Measurements from ENCODE around the gene KCNQ1OT1.

Gene KCNQ1OT1

DNA sequence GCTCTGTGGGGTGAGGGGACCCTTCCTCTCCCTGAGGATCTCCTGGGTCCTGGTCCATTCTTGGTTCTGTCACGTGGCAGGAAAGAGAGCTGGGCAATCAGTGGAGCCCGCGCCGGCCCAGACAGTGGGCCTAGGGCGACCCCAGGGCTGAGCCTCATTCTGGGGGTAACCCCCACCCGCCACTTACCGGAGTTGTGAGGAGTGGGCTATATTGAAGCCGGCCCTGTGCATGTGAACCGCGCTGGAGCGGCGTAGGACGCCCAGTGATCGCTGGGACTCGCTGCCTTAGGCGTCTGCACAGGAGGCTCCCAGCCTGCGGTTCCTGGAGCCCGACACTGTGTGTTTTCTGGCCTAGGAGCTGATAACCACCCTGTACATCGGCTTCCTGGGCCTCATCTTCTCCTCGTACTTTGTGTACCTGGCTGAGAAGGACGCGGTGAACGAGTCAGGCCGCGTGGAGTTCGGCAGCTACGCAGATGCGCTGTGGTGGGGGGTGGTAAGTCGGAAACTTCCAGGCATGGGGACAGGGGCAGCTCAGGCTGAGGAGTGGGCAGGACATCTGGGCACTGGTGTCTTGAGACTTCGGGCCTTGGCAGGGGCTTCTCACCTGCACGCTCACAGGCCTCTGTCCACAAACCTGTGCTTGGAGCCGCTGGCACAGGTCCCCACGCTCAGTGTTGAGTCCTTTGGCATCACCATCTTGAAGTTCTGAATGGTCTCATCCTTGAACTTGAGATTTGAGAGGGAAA is 127.1 kb downstream of the KCNQ1OT1 start:
- no peak overlapping the region for H2AFZ ChIP-seq (ENCODE audit: low read depth, low read length)
- peaks cover 8% of the 10 kb centered on the region for H3K9me3 ChIP-seq (ENCODE audit: low read length)
- H3K27me3 ChIP-seq (ENCODE audit: insufficient read depth, low read length), result peaks cover 2% of the 10 kb centered on the region
- no peaks in the 10 kb centered on the region for H3K4me1 ChIP-seq (ENCODE audit: insufficient read depth, low read length)
- H3K36me3 ChIP-seq (ENCODE audit: insufficient read depth, low read length), result no peaks in the 10 kb centered on the region
- H3K4me3 ChIP-seq (ENCODE audit: low read length), result no peak overlapping the region

DNA sequence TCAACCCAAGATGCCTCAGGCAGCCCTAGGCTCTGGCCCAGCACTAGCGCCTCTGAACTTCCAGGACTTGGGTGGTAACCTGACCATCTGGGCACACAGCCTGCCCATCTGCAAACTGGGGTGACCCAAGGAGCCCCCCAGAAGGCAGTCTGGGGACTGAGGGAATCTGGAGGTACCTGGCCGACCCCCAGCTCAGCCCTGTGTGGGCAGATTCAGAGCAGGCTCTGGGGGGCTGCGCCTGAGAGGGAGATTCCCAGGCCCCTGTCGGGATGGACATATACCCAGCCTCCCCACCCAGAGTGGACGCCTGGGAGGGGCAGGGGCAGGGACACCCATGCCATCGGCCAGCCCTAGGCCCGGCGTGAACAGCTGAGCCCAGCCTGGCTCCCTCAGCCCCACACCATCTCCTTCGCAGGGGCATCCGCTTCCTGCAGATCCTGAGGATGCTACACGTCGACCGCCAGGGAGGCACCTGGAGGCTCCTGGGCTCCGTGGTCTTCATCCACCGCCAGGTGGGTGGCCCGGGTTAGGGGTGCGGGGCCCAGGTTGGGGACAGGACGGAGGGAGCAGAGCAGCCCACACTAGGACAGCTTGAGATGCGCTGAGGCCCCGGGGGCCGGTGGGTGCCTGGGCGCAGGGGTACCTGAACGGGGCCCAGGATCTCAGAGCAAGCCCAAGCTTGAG is 128.1 kb downstream of the KCNQ1OT1 start:
- no peaks in the 10 kb centered on the region for H3K4me1 ChIP-seq (ENCODE audit: insufficient read depth, low read length)
- peaks cover 1% of the 10 kb centered on the region for H3K27me3 ChIP-seq (ENCODE audit: insufficient read depth, low read length)
- no peaks in the 10 kb centered on the region for H3K36me3 ChIP-seq (ENCODE audit: insufficient read depth, low read length)
- no peak overlapping the region for H2AFZ ChIP-seq (ENCODE audit: low read depth, low read length)
- no peak overlapping the region for H3K4me3 ChIP-seq (ENCODE audit: low read length)
- peaks cover 8% of the 10 kb centered on the region for H3K9me3 ChIP-seq (ENCODE audit: low read length)

DNA sequence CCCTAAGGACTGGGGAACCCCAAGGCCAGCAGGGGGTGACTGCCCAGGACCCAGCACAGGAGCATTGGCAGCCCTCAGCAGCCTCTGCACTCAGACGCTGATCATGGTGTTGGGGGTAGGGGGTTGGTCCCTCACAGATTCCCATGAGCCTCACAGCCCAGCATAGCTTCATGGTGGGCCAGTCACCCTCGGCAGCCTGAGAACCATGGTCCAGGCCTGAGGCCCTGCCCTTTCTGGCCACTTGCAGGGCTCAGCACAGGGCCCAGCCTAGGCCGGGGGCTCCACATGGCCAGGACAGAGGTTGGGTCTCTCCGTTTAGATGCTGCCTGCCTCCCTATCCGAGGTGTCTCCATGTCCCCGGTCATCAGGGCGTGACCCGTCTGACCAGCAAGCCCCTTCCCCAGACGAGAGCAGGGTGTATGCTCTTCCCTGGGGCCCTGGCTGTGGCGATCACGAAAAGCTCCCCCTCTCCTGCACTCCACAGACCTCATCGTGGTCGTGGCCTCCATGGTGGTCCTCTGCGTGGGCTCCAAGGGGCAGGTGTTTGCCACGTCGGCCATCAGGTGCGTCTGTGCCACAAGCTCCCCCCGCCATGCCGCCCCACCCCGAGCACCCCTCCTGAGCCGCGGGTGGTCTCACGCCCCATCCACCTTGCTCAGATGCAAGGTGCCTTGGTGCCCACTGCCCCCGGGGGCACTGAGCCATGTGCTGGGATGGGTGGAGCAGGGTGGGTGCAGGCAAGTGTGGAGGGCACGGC is 128.8 kb downstream of the KCNQ1OT1 start:
- no peak overlapping the region for H3K4me3 ChIP-seq (ENCODE audit: low read length)
- peaks cover 8% of the 10 kb centered on the region for H3K9me3 ChIP-seq (ENCODE audit: low read length)
- no peaks in the 10 kb centered on the region for H3K27me3 ChIP-seq (ENCODE audit: insufficient read depth, low read length)
- no peaks in the 10 kb centered on the region for H3K36me3 ChIP-seq (ENCODE audit: insufficient read depth, low read length)
- no peaks in the 10 kb centered on the region for H3K4me1 ChIP-seq (ENCODE audit: insufficient read depth, low read length)
- H2AFZ ChIP-seq (ENCODE audit: low read depth, low read length), result no peak overlapping the region

DNA sequence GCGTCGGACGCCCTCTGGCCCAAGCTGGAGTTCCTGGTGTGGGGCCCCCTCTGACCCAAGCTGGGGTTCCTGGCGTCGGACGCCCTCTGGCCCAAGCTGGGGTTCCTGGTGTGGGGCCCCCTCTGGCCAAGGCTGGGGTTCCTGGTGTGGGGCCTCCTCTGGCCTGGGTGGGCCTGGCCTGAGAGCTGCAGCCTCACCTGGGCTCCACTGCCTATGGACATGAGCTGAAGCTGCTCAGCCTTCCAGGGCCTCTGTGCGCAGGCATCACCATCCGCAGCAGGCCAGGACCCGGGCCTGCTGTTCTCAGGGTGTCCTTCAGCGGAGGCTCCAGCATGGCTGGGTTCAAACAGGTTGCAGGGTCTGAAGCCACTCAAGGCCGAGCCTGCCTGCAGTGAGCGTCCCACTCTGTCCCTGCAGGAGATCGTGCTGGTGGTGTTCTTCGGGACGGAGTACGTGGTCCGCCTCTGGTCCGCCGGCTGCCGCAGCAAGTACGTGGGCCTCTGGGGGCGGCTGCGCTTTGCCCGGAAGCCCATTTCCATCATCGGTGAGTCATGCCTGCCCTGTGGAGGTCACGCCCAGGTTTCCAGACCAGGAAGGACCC is 129.5 kb downstream of the KCNQ1OT1 start:
- Histone ChIP-seq H3K4me1 (ENCODE audit: insufficient read depth, low read length) (no peaks in the 10 kb centered on the region), H3K9me3 (ENCODE audit: low read length) (peaks cover 8% of the 10 kb centered on the region), H3K27me3 (ENCODE audit: insufficient read depth, low read length) (no peaks in the 10 kb centered on the region), H3K36me3 (ENCODE audit: insufficient read depth, low read length) (no peaks in the 10 kb centered on the region), H2AFZ (ENCODE audit: low read depth, low read length) (no peak overlapping the region), H3K4me3 (ENCODE audit: low read length) (no peak overlapping the region)

DNA sequence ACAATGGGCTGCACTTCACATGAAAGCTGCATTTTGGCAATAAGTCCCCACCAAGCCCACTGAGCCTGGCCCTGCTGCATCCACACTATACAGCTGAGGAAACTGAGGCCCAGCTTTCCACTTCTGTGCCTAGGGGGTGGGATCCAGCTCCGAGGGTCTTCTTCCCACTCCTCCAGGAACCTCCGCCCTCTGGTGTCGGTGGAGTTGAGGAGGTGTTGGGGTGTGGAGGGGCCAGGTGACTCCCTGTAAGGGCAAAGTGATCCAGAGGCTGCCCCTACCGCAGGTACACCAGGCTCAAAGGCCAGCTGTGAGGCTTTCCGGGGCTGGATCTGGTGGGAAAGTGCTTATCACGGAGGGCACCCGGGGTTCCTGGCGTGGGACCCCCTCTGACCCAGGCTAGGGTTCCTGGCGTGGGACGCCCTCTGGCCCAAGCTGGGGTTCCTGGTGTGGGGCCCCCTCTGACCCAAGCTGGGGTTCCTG is 130.0 kb downstream of the KCNQ1OT1 start:
- H3K4me3 ChIP-seq (ENCODE audit: low read length), result no peak overlapping the region

DNA sequence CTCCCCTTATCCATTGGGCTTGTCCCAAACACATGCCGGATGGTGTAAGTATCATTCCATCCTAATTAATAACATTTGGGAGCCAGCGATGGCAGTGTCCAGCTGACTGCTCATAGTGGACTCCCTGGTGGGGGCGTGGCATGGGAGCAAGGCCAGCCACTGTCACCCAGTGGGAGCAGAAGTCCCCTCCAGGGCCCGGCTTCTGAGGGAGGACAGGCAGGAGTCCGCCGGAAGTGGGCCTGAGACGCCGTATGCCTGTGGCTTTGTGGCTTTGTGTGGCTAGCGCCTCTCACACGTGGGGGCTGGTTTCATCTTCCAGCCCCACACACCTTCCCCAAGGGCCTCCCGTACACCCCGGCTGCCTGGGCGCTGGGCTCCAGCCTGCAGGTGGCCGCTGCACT is 130.5 kb downstream of the KCNQ1OT1 start:
- no peak overlapping the region for H2AFZ ChIP-seq (ENCODE audit: low read depth, low read length)
- no peaks in the 10 kb centered on the region for H3K36me3 ChIP-seq (ENCODE audit: insufficient read depth, low read length)
- H3K4me1 ChIP-seq (ENCODE audit: insufficient read depth, low read length), result no peaks in the 10 kb centered on the region

More for the DNA sequence above, 130.0 kb downstream of the KCNQ1OT1 start:
- Histone ChIP-seq H3K27me3 (ENCODE audit: insufficient read depth, low read length) (no peaks in the 10 kb centered on the region), H3K4me1 (ENCODE audit: insufficient read depth, low read length) (no peaks in the 10 kb centered on the region), H2AFZ (ENCODE audit: low read depth, low read length) (no peak overlapping the region), H3K36me3 (ENCODE audit: insufficient read depth, low read length) (no peaks in the 10 kb centered on the region), H3K9me3 (ENCODE audit: low read length) (peaks cover 8% of the 10 kb centered on the region)

DNA sequence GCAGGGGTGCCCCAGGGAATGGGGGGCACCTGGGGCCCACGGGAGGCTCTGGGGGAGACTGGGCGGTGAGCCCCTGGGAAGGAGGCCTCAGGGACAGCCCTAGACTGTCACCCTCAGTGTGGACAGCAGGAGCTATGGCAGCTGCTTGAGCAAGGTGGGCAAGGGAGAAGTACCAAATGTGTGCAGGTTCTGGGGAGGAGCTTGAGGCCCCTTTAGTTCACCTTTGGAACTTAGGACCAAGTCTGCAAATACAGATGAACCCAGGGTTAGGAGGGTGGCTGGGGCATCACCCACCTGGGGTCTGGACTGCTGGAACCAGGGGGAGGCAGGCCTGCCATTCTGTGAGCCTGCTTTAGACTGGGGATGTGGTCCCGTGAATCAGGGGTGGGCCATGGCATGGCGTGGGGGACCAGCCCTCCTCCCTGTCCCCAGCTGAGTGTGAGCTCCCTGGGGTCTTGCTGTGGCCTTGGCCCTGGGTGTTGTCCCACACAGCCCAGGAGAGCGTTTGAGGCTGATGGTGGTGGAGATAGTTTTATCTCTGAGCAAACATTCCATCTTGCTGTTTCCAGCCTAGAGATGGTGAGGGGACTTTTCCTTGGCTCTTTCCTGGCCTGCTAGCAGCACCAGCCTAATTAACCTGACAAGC is 132.6 kb downstream of the KCNQ1OT1 start:
- H2AFZ ChIP-seq (ENCODE audit: low read depth, low read length), result no peak overlapping the region
- H3K27me3 ChIP-seq (ENCODE audit: insufficient read depth, low read length), result no peaks in the 10 kb centered on the region
- peaks cover 8% of the 10 kb centered on the region for H3K9me3 ChIP-seq (ENCODE audit: low read length)
- H3K36me3 ChIP-seq (ENCODE audit: insufficient read depth, low read length), result no peaks in the 10 kb centered on the region
- H3K4me1 ChIP-seq (ENCODE audit: insufficient read depth, low read length), result no peaks in the 10 kb centered on the region
- H3K4me3 ChIP-seq (ENCODE audit: low read length), result no peak overlapping the region

More for the DNA sequence above, 130.5 kb downstream of the KCNQ1OT1 start:
- peaks cover 8% of the 10 kb centered on the region for H3K9me3 ChIP-seq (ENCODE audit: low read length)
- H3K4me3 ChIP-seq (ENCODE audit: low read length), result no peak overlapping the region
- H3K27me3 ChIP-seq (ENCODE audit: insufficient read depth, low read length), result no peaks in the 10 kb centered on the region

DNA sequence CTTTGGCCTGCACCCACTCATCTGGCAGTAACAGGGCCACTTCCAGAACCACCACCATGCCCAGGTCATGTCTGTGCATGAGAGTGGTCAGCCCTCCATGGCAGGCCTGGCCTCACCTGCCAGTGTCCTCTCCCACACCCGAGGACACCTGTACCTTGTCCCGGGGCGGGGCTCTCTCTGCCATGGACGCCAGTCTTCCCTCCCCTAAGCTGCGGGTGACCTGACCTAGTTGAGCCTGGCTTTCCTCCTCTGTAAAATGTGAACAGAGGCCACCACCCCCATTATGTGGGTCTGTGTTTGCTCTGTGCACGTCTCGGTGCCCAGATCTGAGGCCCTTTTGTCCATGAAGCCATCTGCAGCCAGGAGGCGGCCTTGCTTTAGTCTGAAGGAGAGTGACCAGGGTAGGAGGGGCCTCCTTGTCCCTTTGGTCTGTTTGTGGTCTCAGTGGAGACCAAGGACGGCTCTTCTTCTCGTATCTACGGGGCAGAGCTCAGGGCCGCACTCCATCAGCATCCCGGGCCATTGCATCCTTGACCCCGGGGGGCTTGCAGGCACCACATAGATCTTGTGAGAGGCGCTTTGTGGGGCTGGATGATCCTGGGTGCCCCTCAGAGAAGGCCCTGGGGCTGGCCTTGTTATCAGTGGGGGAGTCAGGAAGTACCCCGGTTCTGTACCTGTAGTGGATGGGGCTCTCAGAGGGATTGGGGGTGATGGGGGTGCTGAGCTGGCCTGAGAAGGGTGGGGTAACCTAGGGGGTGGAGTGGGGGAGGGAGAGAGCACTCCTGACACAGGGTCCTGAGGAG is 133.4 kb downstream of the KCNQ1OT1 start:
- H3K9me3 ChIP-seq (ENCODE audit: low read length), result peaks cover 6% of the 10 kb centered on the region
- no peaks in the 10 kb centered on the region for H3K27me3 ChIP-seq (ENCODE audit: insufficient read depth, low read length)
- H3K4me1 ChIP-seq (ENCODE audit: insufficient read depth, low read length), result no peaks in the 10 kb centered on the region
- no peak overlapping the region for H2AFZ ChIP-seq (ENCODE audit: low read depth, low read length)
- H3K36me3 ChIP-seq (ENCODE audit: insufficient read depth, low read length), result no peaks in the 10 kb centered on the region
- H3K4me3 ChIP-seq (ENCODE audit: low read length), result no peak overlapping the region

DNA sequence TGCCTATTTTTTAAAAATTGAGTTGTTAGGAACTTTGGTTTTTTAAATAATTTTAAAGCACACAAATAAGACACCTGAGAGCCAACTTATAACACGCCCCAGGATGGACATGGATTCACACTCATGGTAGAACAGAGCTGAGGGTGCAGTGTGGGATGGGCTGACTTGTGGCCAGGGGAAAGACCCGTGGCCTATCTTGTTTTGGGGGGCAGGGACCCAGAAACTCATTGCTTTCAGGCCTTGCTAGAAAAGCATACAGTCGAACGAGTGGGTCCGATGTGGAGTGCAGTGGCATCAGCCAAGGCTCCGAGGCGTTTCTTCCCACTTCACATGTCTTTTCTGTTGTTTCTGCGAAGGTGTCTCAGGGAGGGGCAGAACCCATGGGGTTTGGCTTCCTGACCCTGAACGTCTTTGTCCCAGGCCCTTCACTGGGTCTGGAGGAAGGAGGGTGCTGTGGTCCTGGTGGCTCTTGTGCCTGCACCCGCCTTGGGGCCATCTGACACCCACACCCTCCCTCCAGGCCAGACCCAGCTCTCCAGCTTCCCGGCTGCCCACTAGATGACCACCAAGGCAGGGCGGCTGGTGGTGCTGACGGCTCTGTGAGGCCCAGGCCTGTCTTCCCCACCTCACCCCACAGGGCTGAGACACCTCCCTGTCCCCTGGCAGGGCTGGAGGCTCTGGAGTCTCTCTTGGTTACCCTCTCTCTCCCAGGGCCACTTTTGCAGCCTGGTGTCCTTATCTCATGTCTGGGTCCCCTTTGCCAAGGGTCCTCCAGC is 134.2 kb downstream of the KCNQ1OT1 start:
- H3K36me3 ChIP-seq (ENCODE audit: insufficient read depth, low read length), result no peaks in the 10 kb centered on the region
- H3K4me3 ChIP-seq (ENCODE audit: low read length), result no peak overlapping the region
- no peaks in the 10 kb centered on the region for H3K27me3 ChIP-seq (ENCODE audit: insufficient read depth, low read length)
- peaks cover 4% of the 10 kb centered on the region for H3K9me3 ChIP-seq (ENCODE audit: low read length)
- H3K4me1 ChIP-seq (ENCODE audit: insufficient read depth, low read length), result no peaks in the 10 kb centered on the region
- no peak overlapping the region for H2AFZ ChIP-seq (ENCODE audit: low read depth, low read length)

DNA sequence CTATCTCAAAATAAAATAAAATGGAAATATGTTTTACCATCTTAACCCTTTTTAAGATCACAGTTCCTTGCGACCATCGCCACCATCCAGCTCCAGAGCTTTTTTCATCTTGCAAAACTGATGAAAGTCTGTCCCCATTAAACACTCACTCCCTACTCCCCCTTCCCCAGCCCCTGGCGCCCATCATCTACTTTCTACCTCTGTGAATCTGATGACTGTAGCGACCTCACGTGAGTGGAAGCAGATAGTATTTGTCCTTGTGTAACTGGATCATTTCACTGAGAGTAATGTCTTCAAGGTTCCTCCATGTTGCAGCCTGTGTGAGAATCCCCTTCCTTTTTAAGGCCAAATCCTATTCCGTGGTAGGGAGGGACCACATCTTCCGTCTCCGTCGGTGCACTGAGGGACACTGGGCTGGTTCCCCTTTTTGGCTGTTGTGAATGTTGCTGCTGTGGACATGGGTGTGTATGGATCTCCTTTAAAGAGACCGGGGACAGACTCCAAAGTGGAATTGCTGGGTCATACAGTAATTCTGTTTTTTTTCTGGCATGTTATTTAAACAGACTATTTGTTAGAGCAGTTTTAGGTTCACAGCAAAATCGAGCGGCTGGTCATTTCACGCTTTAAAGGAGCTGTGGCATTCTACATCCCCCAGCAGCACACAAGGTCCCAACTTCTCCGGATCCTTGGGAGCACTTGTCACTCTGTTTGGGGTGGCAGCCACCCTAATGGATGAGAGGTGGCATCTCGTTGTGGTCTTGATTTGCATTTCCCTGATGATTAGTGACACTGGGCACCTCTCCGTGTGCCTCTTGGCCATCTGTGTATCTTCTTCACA is 135.0 kb downstream of the KCNQ1OT1 start:
- H2AFZ ChIP-seq (ENCODE audit: low read depth, low read length), result no peak overlapping the region
- H3K4me3 ChIP-seq (ENCODE audit: low read length), result no peak overlapping the region
- H3K27me3 ChIP-seq (ENCODE audit: insufficient read depth, low read length), result no peaks in the 10 kb centered on the region
- H3K4me1 ChIP-seq (ENCODE audit: insufficient read depth, low read length), result no peaks in the 10 kb centered on the region
- no peaks in the 10 kb centered on the region for H3K9me3 ChIP-seq (ENCODE audit: low read length)
- H3K36me3 ChIP-seq (ENCODE audit: insufficient read depth, low read length), result no peaks in the 10 kb centered on the region

DNA sequence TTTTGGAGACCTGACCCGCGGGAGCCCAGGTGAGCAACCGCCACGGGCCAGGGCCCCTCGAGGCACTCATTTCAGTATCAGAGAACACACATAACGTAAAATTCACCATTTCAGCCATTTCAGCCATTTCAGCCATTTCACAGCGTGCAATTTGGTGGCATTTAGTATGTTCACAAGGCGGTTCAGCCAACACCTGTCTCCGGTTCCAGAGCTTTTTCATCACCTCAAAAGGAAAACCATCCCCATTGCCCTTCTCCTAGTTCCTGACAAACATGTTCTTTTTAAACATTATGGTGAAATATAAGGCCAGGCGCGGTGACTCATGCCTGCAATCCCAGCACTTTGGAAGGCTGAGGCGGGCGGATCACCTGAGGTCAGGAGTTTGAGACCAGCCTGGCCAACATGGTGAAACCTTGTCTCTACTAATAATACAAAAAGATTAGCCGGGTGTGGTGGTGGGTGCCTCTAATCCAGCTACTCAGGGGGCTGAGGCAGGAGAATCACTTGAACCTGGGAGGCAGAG is 135.7 kb downstream of the KCNQ1OT1 start:
- Histone ChIP-seq H2AFZ (ENCODE audit: low read depth, low read length) (no peak overlapping the region), H3K4me3 (ENCODE audit: low read length) (no peak overlapping the region), H3K9me3 (ENCODE audit: low read length) (no peaks in the 10 kb centered on the region), H3K4me1 (ENCODE audit: insufficient read depth, low read length) (no peaks in the 10 kb centered on the region), H3K27me3 (ENCODE audit: insufficient read depth, low read length) (no peaks in the 10 kb centered on the region), H3K36me3 (ENCODE audit: insufficient read depth, low read length) (no peaks in the 10 kb centered on the region)
